Measurements from ENCODE around the gene EIF2S2.

EIF2S2 gene

GRCh38 chr20:34078540-34078939, 33.5 kb downstream of the EIF2S2 start:
- peaks cover 12% of the 10 kb centered on the region for H3K4me1 Mint-ChIP-seq
- H3K27me3 Mint-ChIP-seq, result no peaks in the 10 kb centered on the region
- no peak overlapping the region for H3K27ac Mint-ChIP-seq (ENCODE audit: low read depth)
- H3K4me3 Mint-ChIP-seq, result no peak overlapping the region
- ATAC-seq (replicated peaks; ENCODE audit: extremely low read depth, poor library complexity, severe bottlenecking) (no peak), DNase-seq (ENCODE audit: low spot score in 2 of 2) (no peak)
- peaks cover 34% of the 10 kb centered on the region for H3K36me3 Mint-ChIP-seq (ENCODE audit: insufficient read depth)
- no peaks in the 10 kb centered on the region for H3K9me3 Mint-ChIP-seq

GRCh38 chr20:34076952-34077351, 35.1 kb downstream of the EIF2S2 start:
- ATAC-seq (replicated peaks; ENCODE audit: extremely low read depth, poor library complexity, severe bottlenecking), result no peak
- H3K4me3 Mint-ChIP-seq, result no peak overlapping the region
- peaks cover 31% of the 10 kb centered on the region for H3K36me3 Mint-ChIP-seq (ENCODE audit: insufficient read depth)
- H3K27me3 Mint-ChIP-seq, result no peaks in the 10 kb centered on the region
- no peak for DNase-seq (ENCODE audit: low spot score in 2 of 2)
- H3K4me1 Mint-ChIP-seq, result peaks cover 20% of the 10 kb centered on the region
- no peaks in the 10 kb centered on the region for H3K9me3 Mint-ChIP-seq
- H3K27ac Mint-ChIP-seq (ENCODE audit: low read depth), result no peak overlapping the region

- H3K27ac Mint-ChIP-seq (ENCODE audit: low read depth), result no peak overlapping the region
- no peak for ATAC-seq (replicated peaks; ENCODE audit: extremely low read depth, poor library complexity, severe bottlenecking)
- DNase-seq (ENCODE audit: low spot score in 2 of 2), result no peak
- no peaks in the 10 kb centered on the region for H3K9me3 Mint-ChIP-seq
- H3K4me3 Mint-ChIP-seq, result no peak overlapping the region
- H3K27me3 Mint-ChIP-seq, result no peaks in the 10 kb centered on the region
- peaks cover 17% of the 10 kb centered on the region for H3K4me1 Mint-ChIP-seq
- peaks cover 25% of the 10 kb centered on the region for H3K36me3 Mint-ChIP-seq (ENCODE audit: insufficient read depth)
Observed at GRCh38 chr20:34075647-34076046, 36.4 kb downstream of the EIF2S2 start.

- peak overlapping the region; percentile 81 for H3K27ac Mint-ChIP-seq (ENCODE audit: low read depth)
- H3K27me3 Mint-ChIP-seq, result no peaks in the 10 kb centered on the region
- H3K9me3 Mint-ChIP-seq, result no peaks in the 10 kb centered on the region
- DNase-seq (ENCODE audit: low spot score in 2 of 2) (no peak), ATAC-seq (replicated peaks; ENCODE audit: extremely low read depth, poor library complexity, severe bottlenecking) (no peak)
- peaks cover 17% of the 10 kb centered on the region for H3K36me3 Mint-ChIP-seq (ENCODE audit: insufficient read depth)
- no peak overlapping the region for H3K4me3 Mint-ChIP-seq
- peaks cover 22% of the 10 kb centered on the region for H3K4me1 Mint-ChIP-seq
Observed at GRCh38 chr20:34074101-34074760, 37.8 kb downstream of the EIF2S2 start.

- Mint-ChIP-seq H3K4me1 (peaks cover 36% of the 10 kb centered on the region), H3K9me3 (no peaks in the 10 kb centered on the region), H3K4me3 (no peak overlapping the region), H3K27ac (ENCODE audit: low read depth) (no peak overlapping the region), H3K27me3 (no peaks in the 10 kb centered on the region), H3K36me3 (ENCODE audit: insufficient read depth) (peaks cover 20% of the 10 kb centered on the region)
- ATAC-seq (replicated peaks; ENCODE audit: extremely low read depth, poor library complexity, severe bottlenecking) (no peak), DNase-seq (ENCODE audit: low spot score in 2 of 2) (no peak)
Observed at GRCh38 chr20:34072778-34073177, 39.3 kb downstream of the EIF2S2 start.

GRCh38 chr20:34072076-34072475, 40.0 kb downstream of the EIF2S2 start:
- ATAC-seq (replicated peaks; ENCODE audit: extremely low read depth, poor library complexity, severe bottlenecking) (no peak), DNase-seq (ENCODE audit: low spot score in 2 of 2) (no peak)
- Mint-ChIP-seq H3K4me3 (no peak overlapping the region), H3K36me3 (ENCODE audit: insufficient read depth) (peaks cover 22% of the 10 kb centered on the region), H3K27ac (ENCODE audit: low read depth) (no peak overlapping the region), H3K4me1 (peaks cover 39% of the 10 kb centered on the region), H3K27me3 (no peaks in the 10 kb centered on the region), H3K9me3 (no peaks in the 10 kb centered on the region)

GRCh38 chr20:34070859-34071258, 41.2 kb downstream of the EIF2S2 start:
- no peak for ATAC-seq (replicated peaks; ENCODE audit: extremely low read depth, poor library complexity, severe bottlenecking)
- H3K36me3 Mint-ChIP-seq (ENCODE audit: insufficient read depth), result peaks cover 18% of the 10 kb centered on the region

GRCh38 chr20:34070079-34070439, 42.0 kb downstream of the EIF2S2 start:
- H3K36me3 Mint-ChIP-seq (ENCODE audit: insufficient read depth), result peaks cover 20% of the 10 kb centered on the region
- ATAC-seq (replicated peaks; ENCODE audit: extremely low read depth, poor library complexity, severe bottlenecking), result no peak
- H3K9me3 Mint-ChIP-seq, result no peaks in the 10 kb centered on the region
- peaks cover 47% of the 10 kb centered on the region for H3K4me1 Mint-ChIP-seq
- no peaks in the 10 kb centered on the region for H3K27me3 Mint-ChIP-seq
- H3K27ac Mint-ChIP-seq (ENCODE audit: low read depth), result no peak overlapping the region
- DNase-seq (ENCODE audit: low spot score in 2 of 2), result no peak
- no peak overlapping the region for H3K4me3 Mint-ChIP-seq

More at GRCh38 chr20:34070859-34071258, 41.2 kb downstream of the EIF2S2 start:
- H3K9me3 Mint-ChIP-seq, result no peaks in the 10 kb centered on the region
- no peaks in the 10 kb centered on the region for H3K27me3 Mint-ChIP-seq
- H3K4me1 Mint-ChIP-seq, result peaks cover 40% of the 10 kb centered on the region
- no peak for DNase-seq (ENCODE audit: low spot score in 2 of 2)
- H3K27ac Mint-ChIP-seq (ENCODE audit: low read depth), result no peak overlapping the region
- no peak overlapping the region for H3K4me3 Mint-ChIP-seq

GRCh38 chr20:34069341-34070078, 42.5 kb downstream of the EIF2S2 start:
- Mint-ChIP-seq H3K4me1 (peaks cover 52% of the 10 kb centered on the region), H3K27me3 (no peaks in the 10 kb centered on the region), H3K36me3 (ENCODE audit: insufficient read depth) (peaks cover 24% of the 10 kb centered on the region), H3K4me3 (no peak overlapping the region), H3K9me3 (no peaks in the 10 kb centered on the region), H3K27ac (ENCODE audit: low read depth) (no peak overlapping the region)
- ATAC-seq (replicated peaks; ENCODE audit: extremely low read depth, poor library complexity, severe bottlenecking) (peak; percentile 95), DNase-seq (ENCODE audit: low spot score in 2 of 2) (peak in 1 of 2 donors; percentile 21)

GRCh38 chr20:34068001-34068400, 44.0 kb downstream of the EIF2S2 start:
- peaks cover 26% of the 10 kb centered on the region for H3K36me3 Mint-ChIP-seq (ENCODE audit: insufficient read depth)
- H3K4me3 Mint-ChIP-seq, result no peak overlapping the region
- no peaks in the 10 kb centered on the region for H3K9me3 Mint-ChIP-seq
- no peaks in the 10 kb centered on the region for H3K27me3 Mint-ChIP-seq
- H3K27ac Mint-ChIP-seq (ENCODE audit: low read depth), result peak overlapping the region; percentile 60
- peaks cover 59% of the 10 kb centered on the region for H3K4me1 Mint-ChIP-seq
- DNase-seq (ENCODE audit: low spot score in 2 of 2) (no peak), ATAC-seq (replicated peaks; ENCODE audit: extremely low read depth, poor library complexity, severe bottlenecking) (no peak)

GRCh38 chr20:34066476-34067090, 45.5 kb downstream of the EIF2S2 start:
- ATAC-seq (replicated peaks; ENCODE audit: extremely low read depth, poor library complexity, severe bottlenecking) (no peak), DNase-seq (ENCODE audit: low spot score in 2 of 2) (no peak)
- H3K27ac Mint-ChIP-seq (ENCODE audit: low read depth), result peak overlapping the region; percentile 49

GRCh38 chr20:34065260-34065659, 46.8 kb downstream of the EIF2S2 start:
- ATAC-seq (replicated peaks; ENCODE audit: extremely low read depth, poor library complexity, severe bottlenecking) (no peak), DNase-seq (ENCODE audit: low spot score in 2 of 2) (no peak)
- H3K36me3 Mint-ChIP-seq (ENCODE audit: insufficient read depth), result peaks cover 27% of the 10 kb centered on the region
- no peak overlapping the region for H3K4me3 Mint-ChIP-seq
- H3K4me1 Mint-ChIP-seq, result peaks cover 70% of the 10 kb centered on the region
- H3K27ac Mint-ChIP-seq (ENCODE audit: low read depth), result peak overlapping the region; percentile 70
- H3K27me3 Mint-ChIP-seq, result no peaks in the 10 kb centered on the region
- no peaks in the 10 kb centered on the region for H3K9me3 Mint-ChIP-seq

More at GRCh38 chr20:34066476-34067090, 45.5 kb downstream of the EIF2S2 start:
- Mint-ChIP-seq H3K4me1 (peaks cover 62% of the 10 kb centered on the region), H3K9me3 (no peaks in the 10 kb centered on the region), H3K27me3 (no peaks in the 10 kb centered on the region), H3K4me3 (no peak overlapping the region), H3K36me3 (ENCODE audit: insufficient read depth) (peaks cover 24% of the 10 kb centered on the region)

GRCh38 chr20:34064286-34064685, 47.8 kb downstream of the EIF2S2 start:
- Mint-ChIP-seq H3K27me3 (no peaks in the 10 kb centered on the region), H3K4me1 (peaks cover 72% of the 10 kb centered on the region), H3K9me3 (no peaks in the 10 kb centered on the region), H3K27ac (ENCODE audit: low read depth) (no peak overlapping the region), H3K36me3 (ENCODE audit: insufficient read depth) (peaks cover 27% of the 10 kb centered on the region), H3K4me3 (no peak overlapping the region)
- DNase-seq (ENCODE audit: low spot score in 2 of 2) (no peak), ATAC-seq (replicated peaks; ENCODE audit: extremely low read depth, poor library complexity, severe bottlenecking) (no peak)

All from central memory CD8-positive, alpha-beta T cell (primary cell).